ENCODE results near the gene S100B. TPM values are rescaled to one million over a fixed set of nuclear protein-coding genes. Genes with fewer than 3 reads are reported as not detected.

S100B gene
- total RNA-seq, 2 donors from 2014 or later: 0.91 to 3.2 TPM

- Histone ChIP-seq H3K27ac (no peak overlapping the region), H3K27me3 (replicated peaks; ENCODE audit: insufficient read depth) (no peaks in the 10 kb centered on the region), H3K9me3 (no peaks in the 10 kb centered on the region), H3K36me3 (peaks cover 0 to 3% of the 10 kb centered on the region in 2 donors), H3K4me3 (no peak overlapping the region), H3K4me1 (replicated peaks) (no peaks in the 10 kb centered on the region)
- no peak for DNase-seq (ENCODE audit: low spot score)
- WGBS: 84% methylated on average over 14 of the region's 14 CpGs
- intact Hi-C loops (cut with DNase I): no loop called here
- TF ChIP-seq POLR2A (IDR thresholded peaks at IDR 0.05) (no peak), POLR2AphosphoS5 (IDR thresholded peaks at IDR 0.05) (no peak), CTCF (IDR thresholded peaks at IDR 0.05) (no peak)
Measured at GRCh38 chr21:46562964-46563607, 41.8 kb downstream of the S100B start.

DNA sequence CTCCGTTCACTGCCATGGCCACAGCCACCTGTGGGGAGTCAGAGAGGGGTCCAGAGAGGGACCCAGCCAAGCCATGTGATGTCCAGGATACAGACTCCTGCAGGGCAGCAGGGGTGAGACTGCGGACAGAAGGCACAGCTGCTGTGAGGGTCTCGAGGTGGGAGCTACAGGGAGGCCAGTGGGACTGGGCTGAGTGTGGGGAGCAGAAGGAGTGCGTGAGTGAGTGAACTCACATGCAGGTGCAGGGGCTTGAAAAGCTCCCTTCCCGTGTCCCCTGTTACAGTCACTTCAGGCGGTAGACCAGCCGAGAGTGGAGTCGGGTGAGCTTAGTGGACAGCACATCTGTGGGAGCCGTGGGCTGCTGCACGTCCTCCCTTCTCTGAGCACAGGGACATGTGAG, 42.4 kb downstream of the S100B start:
- no peak for DNase-seq (ENCODE audit: low spot score)
- no peaks in the 10 kb centered on the region for H3K27me3 ChIP-seq (replicated peaks; ENCODE audit: insufficient read depth)
- intact Hi-C loops (cut with DNase I): no loop called here
- H3K27ac ChIP-seq: no peak overlapping the region
- no peaks in the 10 kb centered on the region for H3K9me3 ChIP-seq
- WGBS: 89% methylated on average over 10 of the region's 10 CpGs
- H3K36me3 ChIP-seq: peaks cover 0 to 3% of the 10 kb centered on the region in 2 donors
- H3K4me3 ChIP-seq: no peak overlapping the region
- TF ChIP-seq POLR2AphosphoS5 (IDR thresholded peaks at IDR 0.05) (no peak), POLR2A (IDR thresholded peaks at IDR 0.05) (no peak), CTCF (IDR thresholded peaks at IDR 0.05) (no peak)
- no peaks in the 10 kb centered on the region for H3K4me1 ChIP-seq (replicated peaks)

DNA sequence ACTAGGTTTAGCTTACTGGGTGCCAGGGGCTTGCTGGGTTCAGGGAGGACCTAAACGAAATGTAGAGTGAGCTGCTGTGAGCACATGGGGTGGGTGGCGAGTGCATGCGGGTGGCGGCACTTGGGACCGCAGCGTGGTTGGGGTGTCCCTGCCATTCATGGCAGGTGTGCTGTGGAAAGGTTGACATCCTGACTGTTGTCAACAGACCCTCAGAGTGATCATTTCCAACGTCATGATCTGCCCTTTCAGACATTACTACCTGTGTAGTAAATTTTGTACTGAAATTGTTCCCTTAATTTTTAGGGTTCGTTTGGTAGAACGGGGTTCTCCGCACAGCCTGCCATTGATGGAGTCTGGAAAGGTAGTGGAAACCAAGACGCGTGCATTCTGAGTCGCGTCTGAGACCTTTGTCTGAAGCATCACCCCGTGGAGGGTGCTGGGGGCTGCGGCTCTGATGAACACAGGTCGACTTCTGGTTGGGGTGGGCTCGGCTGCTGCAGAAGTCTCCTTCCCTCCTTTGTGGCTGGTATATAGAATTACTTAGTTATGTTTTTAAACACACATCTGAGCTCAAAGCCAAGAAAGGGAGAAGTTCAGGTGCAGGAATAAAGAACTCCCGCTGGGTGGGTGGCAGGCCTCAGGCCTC, 43.3 kb downstream of the S100B start:
- H3K4me1 ChIP-seq (replicated peaks): no peaks in the 10 kb centered on the region
- 93% methylated on average over 19 of the region's 19 CpGs for WGBS
- intact Hi-C loops (cut with DNase I): no loop called here
- no peak overlapping the region for H3K4me3 ChIP-seq
- TF ChIP-seq POLR2A (IDR thresholded peaks at IDR 0.05) (no peak), POLR2AphosphoS5 (IDR thresholded peaks at IDR 0.05) (no peak), CTCF (IDR thresholded peaks at IDR 0.05) (no peak)
- H3K27ac ChIP-seq: no peak overlapping the region
- no peaks in the 10 kb centered on the region for H3K9me3 ChIP-seq
- DNase-seq (ENCODE audit: low spot score): no peak
- peaks cover 3 to 5% of the 10 kb centered on the region in 2 donors for H3K36me3 ChIP-seq
- no peaks in the 10 kb centered on the region for H3K27me3 ChIP-seq (replicated peaks; ENCODE audit: insufficient read depth)

DNA sequence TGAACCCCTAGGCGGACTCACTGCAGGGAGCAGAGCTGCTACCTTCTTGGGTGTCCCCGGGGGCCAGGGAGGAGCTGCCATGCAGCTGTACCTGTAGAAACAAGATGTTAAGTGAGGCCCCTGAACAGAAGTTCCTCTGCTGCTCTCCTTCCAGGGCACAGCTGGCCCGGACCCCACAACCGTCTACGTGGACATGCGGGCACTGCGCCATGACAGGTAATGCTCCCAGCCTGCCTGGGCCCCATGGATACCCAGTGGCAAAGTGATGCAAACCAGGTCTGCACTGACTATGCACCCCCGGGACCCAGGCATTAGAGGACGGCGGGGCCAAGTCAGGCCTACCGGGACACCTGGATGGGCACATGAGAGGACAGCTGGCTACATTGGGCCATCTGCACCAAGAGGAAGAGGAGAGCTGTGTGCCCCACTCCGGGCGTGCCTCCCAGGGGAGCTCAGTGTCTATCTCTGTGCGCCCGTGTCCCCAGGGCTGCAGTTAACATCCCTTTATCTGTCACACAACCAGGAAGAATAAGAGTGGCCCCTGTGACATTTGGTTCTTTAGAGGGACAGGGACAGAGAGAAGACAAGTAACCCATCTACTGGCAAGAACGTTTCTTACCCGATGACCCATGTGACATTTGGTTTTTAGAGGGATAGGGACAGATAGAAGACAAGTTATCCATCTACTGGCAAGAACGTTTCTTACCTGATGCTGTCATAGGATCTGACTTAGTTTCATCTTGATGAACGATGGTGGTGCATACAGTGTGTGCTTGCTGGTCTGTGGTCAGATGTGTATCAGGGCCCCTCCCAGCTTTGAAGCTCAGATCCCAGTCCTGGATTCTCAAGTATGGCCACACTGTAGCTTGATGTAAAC, 44.1 kb downstream of the S100B start:
- no peaks in the 10 kb centered on the region for H3K4me1 ChIP-seq (replicated peaks)
- intact Hi-C loops (cut with DNase I): no loop called here
- no peaks in the 10 kb centered on the region for H3K27me3 ChIP-seq (replicated peaks; ENCODE audit: insufficient read depth)
- DNase-seq (ENCODE audit: low spot score): no peak
- no peaks in the 10 kb centered on the region for H3K9me3 ChIP-seq
- no peak for TF ChIP-seq POLR2AphosphoS5 (IDR thresholded peaks at IDR 0.05)
- no peak for TF ChIP-seq POLR2A (IDR thresholded peaks at IDR 0.05)
- no peak for TF ChIP-seq CTCF (IDR thresholded peaks at IDR 0.05)
- 88% methylated on average over 19 of the region's 19 CpGs for WGBS
- H3K4me3 ChIP-seq: no peak overlapping the region
- H3K27ac ChIP-seq: no peak overlapping the region
- H3K36me3 ChIP-seq: peaks cover under 1 to 5% of the 10 kb centered on the region in 2 donors

Data from prostate gland (tissue), 2 donors.